ENCODE measurements around the gene THOP1.

DNA sequence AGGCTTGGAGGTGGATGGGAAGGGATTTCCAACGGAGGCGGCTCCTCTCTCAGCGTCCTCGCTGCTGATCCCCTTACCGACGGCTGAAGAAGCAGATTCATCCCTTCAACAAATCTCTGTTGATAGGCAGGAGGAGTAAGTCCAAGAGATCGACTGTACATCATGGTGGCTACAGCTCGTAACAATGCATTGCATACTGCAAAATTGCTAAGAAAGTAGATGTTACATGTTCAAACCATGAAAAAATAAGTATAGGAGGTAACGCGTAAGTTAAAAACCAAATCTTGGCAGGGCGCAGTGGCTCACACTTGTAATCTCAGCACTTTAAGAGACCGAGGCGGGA, 45.0 kb upstream of the THOP1 start:
- TF ChIP-seq, protein P1, sequence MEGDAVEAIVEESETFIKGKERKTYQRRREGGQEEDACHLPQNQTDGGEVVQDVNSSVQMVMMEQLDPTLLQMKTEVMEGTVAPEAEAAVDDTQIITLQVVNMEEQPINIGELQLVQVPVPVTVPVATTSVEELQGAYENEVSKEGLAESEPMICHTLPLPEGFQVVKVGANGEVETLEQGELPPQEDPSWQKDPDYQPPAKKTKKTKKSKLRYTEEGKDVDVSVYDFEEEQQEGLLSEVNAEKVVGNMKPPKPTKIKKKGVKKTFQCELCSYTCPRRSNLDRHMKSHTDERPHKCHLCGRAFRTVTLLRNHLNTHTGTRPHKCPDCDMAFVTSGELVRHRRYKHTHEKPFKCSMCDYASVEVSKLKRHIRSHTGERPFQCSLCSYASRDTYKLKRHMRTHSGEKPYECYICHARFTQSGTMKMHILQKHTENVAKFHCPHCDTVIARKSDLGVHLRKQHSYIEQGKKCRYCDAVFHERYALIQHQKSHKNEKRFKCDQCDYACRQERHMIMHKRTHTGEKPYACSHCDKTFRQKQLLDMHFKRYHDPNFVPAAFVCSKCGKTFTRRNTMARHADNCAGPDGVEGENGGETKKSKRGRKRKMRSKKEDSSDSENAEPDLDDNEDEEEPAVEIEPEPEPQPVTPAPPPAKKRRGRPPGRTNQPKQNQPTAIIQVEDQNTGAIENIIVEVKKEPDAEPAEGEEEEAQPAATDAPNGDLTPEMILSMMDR (IDR thresholded peaks at IDR 0.05) = no peak
- TF ChIP-seq EP300 (IDR thresholded peaks at IDR 0.05) (no peak), POLR2A (IDR thresholded peaks at IDR 0.05) (no peak)
